ENCODE data around the gene CGA. TPM values are rescaled to one million over a fixed set of nuclear protein-coding genes. Genes with fewer than 3 reads are reported as not detected.

Gene CGA
- total RNA-seq, 1 experiment from 2014 or later, result not detected

- Histone ChIP-seq H3K9me3 (ENCODE audit: low read depth, low read length, poor library complexity, severe bottlenecking) (no peaks in the 10 kb centered on the region), H3K27me3 (replicated peaks; ENCODE audit: insufficient read depth, low read depth, low read length, poor library complexity) (no peaks in the 10 kb centered on the region), H3K4me1 (ENCODE audit: insufficient read depth, low read length, poor library complexity, severe bottlenecking) (no peaks in the 10 kb centered on the region), H3K4me3 (ENCODE audit: low read depth, low read length, poor library complexity, severe bottlenecking) (no peak overlapping the region), H3K27ac (ENCODE audit: low read depth, low read length, poor library complexity, severe bottlenecking) (no peak overlapping the region), H3K36me3 (ENCODE audit: insufficient read depth, low read length, poor library complexity, severe bottlenecking) (no peaks in the 10 kb centered on the region)
- ChIA-PET CTCF (no interaction called here), POLR2A (ENCODE audit: low non-redundant PET) (no interaction called here)
- no peak for DNase-seq (ENCODE audit: low spot score)
- intact Hi-C loops (cut with micrococcal nuclease; ENCODE audit: unreplicated experiment), result loop anchor here (10.0 kb wide), 1 partner anchor 1405 kb away; no protein-coding TSS in a partner anchor
- no TSS peak for BruUV-seq (replicated peaks)
- TF ChIP-seq CTCF (conservative IDR thresholded peaks at IDR 0.05; ENCODE audit: low read depth, low read length), result no peak
- no peak for TF ChIP-seq EZH2 (IDR thresholded peaks at IDR 0.05; ENCODE audit: borderline replicate concordance, low read depth, low read length, poor library complexity, severe bottlenecking)
Measured at GRCh38 chr6:87059943-87060342, 35.0 kb downstream of the CGA start.

GRCh38 chr6:87054143-87054833 is 40.6 kb downstream of the CGA start:
- POLR2A ChIA-PET (ENCODE audit: low non-redundant PET), result no interaction called here
- TF ChIP-seq EZH2 (IDR thresholded peaks at IDR 0.05; ENCODE audit: borderline replicate concordance, low read depth, low read length, poor library complexity, severe bottlenecking) (no peak), CTCF (conservative IDR thresholded peaks at IDR 0.05; ENCODE audit: low read depth, low read length) (no peak)

GRCh38 chr6:87053312-87053711 is 41.6 kb downstream of the CGA start:
- intact Hi-C loops (cut with micrococcal nuclease; ENCODE audit: unreplicated experiment), result no loop called here
- H3K4me3 ChIP-seq (ENCODE audit: low read depth, low read length, poor library complexity, severe bottlenecking), result no peak overlapping the region
- H3K4me1 ChIP-seq (ENCODE audit: insufficient read depth, low read length, poor library complexity, severe bottlenecking), result no peaks in the 10 kb centered on the region
- no peak for TF ChIP-seq CTCF (conservative IDR thresholded peaks at IDR 0.05; ENCODE audit: low read depth, low read length)
- no peak for TF ChIP-seq EZH2 (IDR thresholded peaks at IDR 0.05; ENCODE audit: borderline replicate concordance, low read depth, low read length, poor library complexity, severe bottlenecking)
- no TSS peak for BruUV-seq (replicated peaks)
- no peaks in the 10 kb centered on the region for H3K36me3 ChIP-seq (ENCODE audit: insufficient read depth, low read length, poor library complexity, severe bottlenecking)
- ChIA-PET CTCF (no interaction called here), POLR2A (ENCODE audit: low non-redundant PET) (no interaction called here)
- H3K27me3 ChIP-seq (replicated peaks; ENCODE audit: insufficient read depth, low read depth, low read length, poor library complexity), result peaks cover 32% of the 10 kb centered on the region
- H3K9me3 ChIP-seq (ENCODE audit: low read depth, low read length, poor library complexity, severe bottlenecking), result no peaks in the 10 kb centered on the region
- H3K27ac ChIP-seq (ENCODE audit: low read depth, low read length, poor library complexity, severe bottlenecking), result no peak overlapping the region
- DNase-seq (ENCODE audit: low spot score), result no peak

More at GRCh38 chr6:87054143-87054833, 40.6 kb downstream of the CGA start:
- no peak for DNase-seq (ENCODE audit: low spot score)
- no peak overlapping the region for H3K27ac ChIP-seq (ENCODE audit: low read depth, low read length, poor library complexity, severe bottlenecking)
- no peaks in the 10 kb centered on the region for H3K9me3 ChIP-seq (ENCODE audit: low read depth, low read length, poor library complexity, severe bottlenecking)
- H3K36me3 ChIP-seq (ENCODE audit: insufficient read depth, low read length, poor library complexity, severe bottlenecking), result no peaks in the 10 kb centered on the region
- H3K27me3 ChIP-seq (replicated peaks; ENCODE audit: insufficient read depth, low read depth, low read length, poor library complexity), result peaks cover 27% of the 10 kb centered on the region
- H3K4me3 ChIP-seq (ENCODE audit: low read depth, low read length, poor library complexity, severe bottlenecking), result no peak overlapping the region
- no TSS peak for BruUV-seq (replicated peaks)
- CTCF ChIA-PET, result no interaction called here
- H3K4me1 ChIP-seq (ENCODE audit: insufficient read depth, low read length, poor library complexity, severe bottlenecking), result no peaks in the 10 kb centered on the region
- intact Hi-C loops (cut with micrococcal nuclease; ENCODE audit: unreplicated experiment), result no loop called here
